Heart left ventricle (tissue), 13 donors: ENCODE data around the gene MOB1A.

Experiments
- POLR2A ChIP-seq, 2 donors: fragments of 450-650 bp; IDR thresholded peaks; one replicate each; pipeline ENCODE4 v1.6.1; 2017; ENCODE audit warnings: antibody characterized with exemption in 2 of 2, mild to moderate bottlenecking in 2 of 2, moderate library complexity in 2 of 2
- TF ChIP-seq, protein P1 (sequence below), 12 donors: fragments of 200-600 bp; sonication (generic) in 4 of 12; IDR thresholded peaks; one replicate each; pipeline versions ENCODE4 v1.5.0 to v1.8.0; 2018 to 2022; ENCODE audit warnings: antibody characterized with exemption in 12 of 12, mild to moderate bottlenecking in 5 of 12
- donor health status: ischemic (EF 13 %, LVEDD 7.1; RV severe dilation, severe dysfunction).
- donor health status: DM: no; HTN: yes; CAD: no.
- donor health status: DM: no; HTN: no; CAD: no.
- donor health status: ischemic (EF 25% LVEDD 6.9; RV normal size, moderate dysfunction).
- donor health status: ischemic (EF 25% LVEDD 5.7; RV mildly dilated, moderate dysfunction).
- donor health status: ischemic (EF 35%, LVEDD 5.7; RV mildly dilated, moderate dysfunction).
- donor health status: nonischemic (EF 11% LVEDD 7.7; RV severe dilation, severe dysfunction).
- donor health status: DM: yes; HTN: yes; CAD: no.
- donor health status: PGD.
- donor health status: ischemic (EF 29% LVEDD 5.4; RV normal size, mild dysfunction).
- donor health status: nonischemic (EF 23%, LVEDD 6.1; RV moderate dilation, normal function).

- no peak for TF ChIP-seq POLR2A (IDR thresholded peaks at IDR 0.05)
- TF ChIP-seq, protein P1, sequence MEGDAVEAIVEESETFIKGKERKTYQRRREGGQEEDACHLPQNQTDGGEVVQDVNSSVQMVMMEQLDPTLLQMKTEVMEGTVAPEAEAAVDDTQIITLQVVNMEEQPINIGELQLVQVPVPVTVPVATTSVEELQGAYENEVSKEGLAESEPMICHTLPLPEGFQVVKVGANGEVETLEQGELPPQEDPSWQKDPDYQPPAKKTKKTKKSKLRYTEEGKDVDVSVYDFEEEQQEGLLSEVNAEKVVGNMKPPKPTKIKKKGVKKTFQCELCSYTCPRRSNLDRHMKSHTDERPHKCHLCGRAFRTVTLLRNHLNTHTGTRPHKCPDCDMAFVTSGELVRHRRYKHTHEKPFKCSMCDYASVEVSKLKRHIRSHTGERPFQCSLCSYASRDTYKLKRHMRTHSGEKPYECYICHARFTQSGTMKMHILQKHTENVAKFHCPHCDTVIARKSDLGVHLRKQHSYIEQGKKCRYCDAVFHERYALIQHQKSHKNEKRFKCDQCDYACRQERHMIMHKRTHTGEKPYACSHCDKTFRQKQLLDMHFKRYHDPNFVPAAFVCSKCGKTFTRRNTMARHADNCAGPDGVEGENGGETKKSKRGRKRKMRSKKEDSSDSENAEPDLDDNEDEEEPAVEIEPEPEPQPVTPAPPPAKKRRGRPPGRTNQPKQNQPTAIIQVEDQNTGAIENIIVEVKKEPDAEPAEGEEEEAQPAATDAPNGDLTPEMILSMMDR (IDR thresholded peaks at IDR 0.05) = no peak
Measured at GRCh38 chr2:74205596-74205995, 26.9 kb upstream of the MOB1A start.
